IMR-90 (cell line): ENCODE results near the gene NKX6-2.

Source experiments
- FOS ChIP-seq: fragments of 150-350 bp; IDR thresholded peaks from 2 replicates; pipeline ENCODE4 v1.6.1; 2016; ENCODE audit warnings: low read depth, low read length
- MAFK ChIP-seq: IDR thresholded peaks from 2 replicates; pipeline ENCODE4 v1.6.1; 2012; ENCODE audit warnings: low read depth, low read length, improper control_type of control experiment
- MAZ ChIP-seq: IDR thresholded peaks from 2 replicates; pipeline ENCODE4 v1.6.1; 2012; ENCODE audit warnings: low read depth, mild to moderate bottlenecking, low read length, improper control_type of control experiment, moderate library complexity, borderline replicate concordance
- MXI1 ChIP-seq: IDR thresholded peaks from 2 replicates; pipeline ENCODE4 v1.6.1; 2012; ENCODE audit warnings: low read depth, mild to moderate bottlenecking, low read length, moderate library complexity, borderline replicate concordance
- POLR2A ChIP-seq: IDR thresholded peaks from 2 replicates; pipeline ENCODE4 v1.6.1; 2012; ENCODE audit warnings: mild to moderate bottlenecking, low read depth, low read length
- RAD21 ChIP-seq: IDR thresholded peaks from 2 replicates; pipeline ENCODE4 v1.6.1; 2012; ENCODE audit warnings: low read length, improper control_type of control experiment
- RCOR1 ChIP-seq: IDR thresholded peaks from 2 replicates; pipeline ENCODE4 v1.6.1; 2012; ENCODE audit warnings: mild to moderate bottlenecking, low read length, improper control_type of control experiment; ENCODE audit not compliant: insufficient replicate concordance
- RFX5 ChIP-seq: IDR thresholded peaks from 2 replicates; pipeline ENCODE4 v1.8.0; 2012; ENCODE audit warnings: low read depth, mild to moderate bottlenecking, low read length, moderate library complexity
- SMC3 ChIP-seq: fragments of 150-350 bp; IDR thresholded peaks from 2 replicates; pipeline ENCODE4 v1.6.1; 2016; ENCODE audit warnings: low read depth, mild to moderate bottlenecking, antibody characterized with exemption, low read length, moderate library complexity
- TF ChIP-seq, protein P1 (sequence below): conservative IDR thresholded peaks from 2 replicates; pipeline ENCODE4 v1.5.1; 2012; ENCODE audit warnings: mild to moderate bottlenecking, low read depth, low read length, improper control_type of control experiment

DNA sequence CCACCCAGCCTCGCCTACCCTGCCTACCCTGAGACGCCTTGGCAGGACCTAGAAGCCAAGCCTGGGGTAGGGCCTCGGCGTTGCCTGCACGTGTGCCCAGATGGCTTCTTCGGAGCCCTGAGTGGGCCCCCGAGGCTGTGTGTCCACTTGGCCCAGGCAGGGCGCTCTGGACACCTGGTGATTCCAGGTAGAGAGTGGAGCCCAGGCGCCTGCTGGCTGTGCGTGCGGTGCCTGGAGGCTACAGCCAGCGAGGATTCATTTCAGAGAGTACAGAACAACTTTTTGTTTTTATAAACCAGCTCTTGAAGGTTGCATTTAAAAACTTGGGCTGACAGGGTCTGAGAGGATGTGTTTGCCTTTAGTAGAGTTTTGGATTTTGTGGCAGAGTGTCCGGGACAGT lies 40.0 kb downstream of the NKX6-2 start:
- TF ChIP-seq RAD21 (no peak), FOS (no peak), POLR2A (no peak), MAZ (no peak), RCOR1 (no peak), SMC3 (no peak), MXI1 (no peak), RFX5 (no peak), MAFK (no peak)
- TF ChIP-seq, protein P1, sequence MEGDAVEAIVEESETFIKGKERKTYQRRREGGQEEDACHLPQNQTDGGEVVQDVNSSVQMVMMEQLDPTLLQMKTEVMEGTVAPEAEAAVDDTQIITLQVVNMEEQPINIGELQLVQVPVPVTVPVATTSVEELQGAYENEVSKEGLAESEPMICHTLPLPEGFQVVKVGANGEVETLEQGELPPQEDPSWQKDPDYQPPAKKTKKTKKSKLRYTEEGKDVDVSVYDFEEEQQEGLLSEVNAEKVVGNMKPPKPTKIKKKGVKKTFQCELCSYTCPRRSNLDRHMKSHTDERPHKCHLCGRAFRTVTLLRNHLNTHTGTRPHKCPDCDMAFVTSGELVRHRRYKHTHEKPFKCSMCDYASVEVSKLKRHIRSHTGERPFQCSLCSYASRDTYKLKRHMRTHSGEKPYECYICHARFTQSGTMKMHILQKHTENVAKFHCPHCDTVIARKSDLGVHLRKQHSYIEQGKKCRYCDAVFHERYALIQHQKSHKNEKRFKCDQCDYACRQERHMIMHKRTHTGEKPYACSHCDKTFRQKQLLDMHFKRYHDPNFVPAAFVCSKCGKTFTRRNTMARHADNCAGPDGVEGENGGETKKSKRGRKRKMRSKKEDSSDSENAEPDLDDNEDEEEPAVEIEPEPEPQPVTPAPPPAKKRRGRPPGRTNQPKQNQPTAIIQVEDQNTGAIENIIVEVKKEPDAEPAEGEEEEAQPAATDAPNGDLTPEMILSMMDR, result no peak
